Measurements from ENCODE around the gene PRKCE. TPM values are rescaled to one million over a fixed set of nuclear protein-coding genes. Genes with fewer than 3 reads are reported as not detected.

Gene PRKCE
- polyA plus RNA-seq, 4 donors = 7.9 to 9.2 (median 8.5) TPM

DNA sequence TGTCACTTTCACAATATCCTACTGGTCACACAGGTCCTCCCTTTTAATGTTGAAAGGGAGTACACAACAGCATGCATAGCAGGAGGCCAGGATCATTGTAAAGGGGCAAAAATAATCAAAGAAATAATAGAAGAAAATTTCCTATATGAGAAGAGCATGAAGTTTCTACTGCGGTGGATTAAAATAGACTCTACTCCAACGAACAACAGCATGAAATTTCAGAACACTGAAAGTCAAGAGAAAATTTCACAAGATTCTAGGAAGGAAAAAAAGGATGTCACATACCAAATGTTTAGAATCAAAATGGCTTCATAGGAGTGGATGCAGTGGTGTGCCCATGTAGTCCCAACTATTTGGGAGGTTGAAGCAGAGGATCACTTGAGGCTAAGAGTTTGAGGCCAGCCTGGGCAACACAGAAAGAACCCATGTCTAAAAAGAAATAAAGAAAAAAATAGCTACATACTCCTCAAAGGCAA lies 573.7 kb downstream of the PRKCE start:
- DNase-seq (ENCODE audit: low read depth in 4 of 4, low spot score in 2 of 4) = no peak

DNA sequence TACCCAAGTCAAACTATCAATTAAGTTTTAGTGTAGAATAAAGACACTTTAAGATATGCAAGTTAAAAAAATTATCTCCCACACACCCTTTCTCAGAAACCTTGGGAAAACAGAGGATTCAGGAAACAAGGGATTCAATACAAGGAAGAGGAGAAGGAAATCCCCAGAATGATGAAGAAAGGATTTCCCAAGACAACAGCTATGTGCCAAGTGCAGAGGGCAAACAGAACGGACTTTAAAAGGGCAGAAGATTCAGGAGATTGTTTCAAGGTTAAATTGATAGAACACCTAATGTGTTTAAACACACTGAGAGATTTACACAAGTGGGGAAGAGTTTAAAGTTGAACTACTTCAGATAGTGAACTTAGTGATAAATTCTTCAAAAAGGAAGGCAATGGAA lies 574.3 kb downstream of the PRKCE start:
- DNase-seq (ENCODE audit: low read depth in 4 of 4, low spot score in 2 of 4) = no peak

DNA sequence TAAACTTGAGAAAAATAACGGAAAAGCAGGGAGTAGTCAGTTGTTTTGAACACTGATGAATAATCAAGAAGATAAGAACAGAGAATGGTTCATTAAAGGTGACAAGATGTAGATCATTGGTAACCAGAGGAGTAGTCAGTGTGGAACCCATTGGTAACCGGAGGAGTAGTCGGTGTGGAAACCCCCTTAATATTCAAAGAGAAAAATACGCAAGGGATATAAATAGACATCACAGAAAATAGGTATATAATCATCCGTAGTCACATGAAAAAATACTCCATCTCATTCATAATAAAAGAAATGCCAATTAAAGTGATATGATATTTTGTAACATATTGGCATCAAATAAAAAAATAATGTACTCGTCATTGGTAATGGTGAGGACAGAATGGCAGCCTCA lies 575.1 kb downstream of the PRKCE start:
- no peak for DNase-seq (ENCODE audit: low read depth in 4 of 4, low spot score in 2 of 4)

DNA sequence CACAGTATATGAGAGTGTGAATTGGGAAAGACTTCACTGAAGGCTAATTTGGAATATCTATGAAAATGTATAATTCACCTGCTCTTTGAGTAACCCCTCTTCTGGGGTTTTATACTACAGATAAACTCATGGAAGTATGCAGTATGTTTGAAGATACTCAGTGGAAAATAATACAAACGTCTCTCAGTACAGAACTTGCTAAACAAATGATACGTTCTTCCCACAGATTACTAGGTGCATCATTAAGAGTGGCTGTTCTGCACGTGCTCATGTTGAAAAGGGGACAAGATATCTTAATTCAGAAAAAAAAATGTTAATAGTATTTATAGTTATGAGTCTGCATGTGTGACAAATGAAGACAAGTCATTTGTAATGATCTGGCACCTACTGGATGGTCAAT lies 575.5 kb downstream of the PRKCE start:
- DNase-seq (ENCODE audit: low read depth in 4 of 4, low spot score in 2 of 4) = no peak

DNA sequence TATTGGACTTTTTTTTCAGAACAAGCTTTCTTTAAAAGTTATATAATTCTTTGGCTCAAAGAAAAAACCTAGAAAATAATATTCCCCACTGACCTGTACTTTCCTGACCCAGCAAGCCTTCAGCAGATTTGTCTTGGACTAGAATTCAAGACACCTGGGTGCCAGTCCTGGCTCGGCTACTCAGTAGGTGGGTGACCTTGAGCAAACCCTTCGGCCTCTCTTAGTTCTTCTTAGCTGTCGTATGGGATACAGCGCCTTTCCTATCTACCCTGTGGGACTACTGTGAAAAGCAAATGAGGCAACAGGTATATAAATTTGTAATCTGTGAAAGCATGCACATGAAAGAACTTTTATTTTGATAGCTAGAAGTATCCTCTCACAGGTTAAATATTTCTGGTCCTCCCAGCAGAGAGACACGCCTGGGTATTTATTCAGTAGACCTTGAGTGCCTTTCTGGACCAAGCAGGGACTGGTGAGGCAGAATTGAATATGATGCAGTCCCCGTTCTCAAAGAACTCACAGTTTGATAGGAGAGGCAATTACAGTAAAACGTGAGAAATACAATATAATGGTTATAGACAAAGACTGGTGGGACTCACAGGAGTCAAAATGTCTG lies 576.3 kb downstream of the PRKCE start:
- no peak for DNase-seq (ENCODE audit: low read depth in 4 of 4, low spot score in 2 of 4)

DNA sequence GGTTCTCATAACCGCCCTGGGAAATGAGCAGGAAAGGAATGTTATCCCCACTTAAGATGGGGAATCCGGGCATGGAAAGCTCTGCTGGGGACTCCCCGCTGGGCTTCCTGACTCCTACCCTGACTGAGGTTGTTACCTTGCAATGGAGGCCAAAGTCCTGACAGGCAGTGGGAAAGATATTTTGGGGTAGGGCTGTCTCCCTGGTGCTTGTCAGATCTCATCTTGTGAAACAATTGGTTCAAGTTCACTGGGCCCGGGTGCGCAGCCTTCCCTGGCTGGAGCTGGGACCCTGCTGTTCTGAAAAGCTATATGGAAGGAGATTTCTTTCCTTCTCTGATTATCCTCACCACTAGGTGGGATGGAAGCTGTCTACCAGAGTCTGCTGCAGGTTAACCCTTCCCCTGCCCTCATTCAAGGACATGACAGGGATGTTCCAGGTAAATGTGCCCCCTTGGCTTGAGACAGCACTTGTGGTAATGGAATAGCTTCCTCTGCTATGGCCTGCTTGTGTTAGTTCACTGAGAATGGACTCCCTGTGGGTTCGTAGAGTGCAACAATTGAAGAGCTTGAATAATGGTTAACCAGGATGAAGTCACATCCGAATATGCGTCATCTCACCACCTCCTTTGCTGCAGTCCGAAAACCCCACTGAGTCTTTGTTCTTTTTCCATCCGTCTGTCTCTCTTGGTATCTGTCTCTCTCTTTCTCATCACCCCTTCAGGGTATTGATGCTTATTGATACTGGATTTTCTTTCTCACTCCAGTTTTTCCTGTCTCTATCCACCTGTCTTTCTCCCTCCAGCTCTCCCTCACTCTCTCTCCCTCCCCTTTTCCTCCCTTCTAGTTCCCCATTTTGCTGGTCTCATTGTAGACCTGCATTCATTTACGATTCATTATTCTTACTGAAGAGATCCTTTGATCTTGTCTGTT lies 577.9 kb downstream of the PRKCE start:
- no peak for DNase-seq (ENCODE audit: low read depth in 4 of 4, low spot score in 2 of 4)

DNA sequence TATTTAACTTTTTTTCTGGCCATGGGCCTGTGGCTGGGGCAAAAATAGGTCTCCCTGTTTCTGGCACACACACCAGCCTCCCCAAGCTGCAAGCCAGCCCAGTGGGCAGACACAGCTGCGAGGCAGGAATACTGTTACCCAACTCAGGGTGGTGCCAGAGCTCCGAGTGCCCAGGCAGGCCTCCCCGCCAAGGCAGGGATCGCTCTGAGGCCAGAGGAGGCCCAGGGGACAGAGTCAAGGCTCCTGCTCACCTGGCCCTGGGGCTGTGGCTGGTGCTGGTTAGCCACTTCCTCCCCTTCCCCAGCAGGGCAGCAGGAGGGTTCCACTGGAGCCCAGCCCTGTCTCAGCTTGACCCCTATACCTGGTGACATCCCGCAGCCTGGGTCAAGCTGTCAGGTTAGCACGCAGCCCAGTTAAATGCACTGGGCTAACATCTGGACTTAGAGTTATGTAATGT lies 578.7 kb downstream of the PRKCE start:
- DNase-seq (ENCODE audit: low read depth in 4 of 4, low spot score in 2 of 4) = no peak

DNA sequence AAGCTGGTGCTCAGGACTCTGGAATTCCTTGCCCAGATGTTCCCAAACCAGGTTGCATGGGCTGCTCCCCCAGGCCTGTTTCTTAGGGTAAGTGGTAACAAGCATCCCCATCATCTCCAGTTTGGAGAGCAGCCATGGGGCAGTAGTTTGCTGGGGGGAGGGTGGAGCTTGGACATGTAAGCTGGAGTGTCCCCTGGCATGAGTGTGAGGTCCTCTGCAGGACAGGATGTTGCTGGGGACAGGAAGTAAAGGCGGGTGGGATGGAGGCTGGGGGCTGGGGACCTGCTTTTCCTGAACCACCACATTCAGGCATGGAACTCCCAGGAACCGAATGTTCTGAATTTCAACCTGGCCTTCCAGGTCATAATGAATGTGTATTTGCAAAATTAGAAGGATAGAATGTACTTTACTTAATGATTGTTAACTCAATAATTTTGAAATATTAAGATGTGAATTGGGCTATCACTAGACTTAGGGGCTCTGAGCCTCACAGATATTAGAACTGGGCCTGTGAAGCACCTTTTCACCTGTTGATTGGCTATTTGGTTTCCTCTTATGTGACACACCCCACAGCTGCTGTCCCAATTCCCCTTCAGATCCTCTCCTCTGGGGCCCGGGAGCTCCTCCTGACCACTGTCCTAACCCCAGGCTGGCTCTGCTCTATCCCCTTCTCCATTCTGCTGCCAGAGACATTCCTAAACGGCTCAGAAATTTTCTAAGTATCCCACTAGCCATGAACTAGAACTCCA lies 579.4 kb downstream of the PRKCE start:
- DNase-seq (ENCODE audit: low read depth in 4 of 4, low spot score in 2 of 4) = no peak

DNA sequence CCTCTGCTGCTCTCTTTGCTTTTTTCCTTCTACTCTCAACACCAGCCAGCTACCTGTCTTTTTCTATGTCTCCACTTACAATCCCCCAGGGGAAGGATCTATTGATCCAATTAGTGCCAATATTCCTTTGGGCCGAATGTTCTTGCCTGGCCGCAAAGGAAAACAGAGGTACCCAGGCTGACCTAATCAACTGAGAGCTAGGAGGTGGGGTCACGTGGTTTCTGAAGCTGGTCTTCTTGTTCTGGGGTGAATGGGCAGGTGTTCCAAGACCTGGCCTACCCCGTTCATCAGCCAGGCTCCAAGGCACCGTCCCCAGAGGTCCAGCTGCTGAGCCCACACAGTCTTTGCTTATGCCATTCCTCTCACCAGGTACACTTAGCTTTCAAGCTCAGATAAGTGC lies 580.2 kb downstream of the PRKCE start:
- DNase-seq (ENCODE audit: low read depth in 4 of 4, low spot score in 2 of 4) = no peak

DNA sequence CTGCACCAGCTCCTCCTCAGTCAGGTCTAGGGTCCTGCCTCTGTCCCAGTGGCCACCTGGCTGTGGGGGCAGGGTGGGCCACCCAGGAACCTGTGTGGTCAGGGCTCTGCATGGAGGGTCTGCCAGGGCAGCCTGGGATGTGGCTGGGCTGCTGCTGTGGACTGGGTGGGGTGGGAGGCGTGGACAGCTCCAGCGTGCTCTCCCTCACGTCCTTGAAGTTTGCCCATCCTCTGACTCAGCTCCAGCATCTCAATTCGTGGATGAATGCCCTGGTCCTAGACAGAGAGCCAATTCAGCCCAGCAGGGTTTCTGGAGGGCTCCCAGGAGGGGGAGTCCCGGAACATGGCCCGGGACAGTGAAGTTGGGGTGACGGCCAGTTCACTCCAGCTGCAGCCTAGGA lies 581.4 kb downstream of the PRKCE start:
- DNase-seq (ENCODE audit: low read depth in 4 of 4, low spot score in 2 of 4) = no peak

DNA sequence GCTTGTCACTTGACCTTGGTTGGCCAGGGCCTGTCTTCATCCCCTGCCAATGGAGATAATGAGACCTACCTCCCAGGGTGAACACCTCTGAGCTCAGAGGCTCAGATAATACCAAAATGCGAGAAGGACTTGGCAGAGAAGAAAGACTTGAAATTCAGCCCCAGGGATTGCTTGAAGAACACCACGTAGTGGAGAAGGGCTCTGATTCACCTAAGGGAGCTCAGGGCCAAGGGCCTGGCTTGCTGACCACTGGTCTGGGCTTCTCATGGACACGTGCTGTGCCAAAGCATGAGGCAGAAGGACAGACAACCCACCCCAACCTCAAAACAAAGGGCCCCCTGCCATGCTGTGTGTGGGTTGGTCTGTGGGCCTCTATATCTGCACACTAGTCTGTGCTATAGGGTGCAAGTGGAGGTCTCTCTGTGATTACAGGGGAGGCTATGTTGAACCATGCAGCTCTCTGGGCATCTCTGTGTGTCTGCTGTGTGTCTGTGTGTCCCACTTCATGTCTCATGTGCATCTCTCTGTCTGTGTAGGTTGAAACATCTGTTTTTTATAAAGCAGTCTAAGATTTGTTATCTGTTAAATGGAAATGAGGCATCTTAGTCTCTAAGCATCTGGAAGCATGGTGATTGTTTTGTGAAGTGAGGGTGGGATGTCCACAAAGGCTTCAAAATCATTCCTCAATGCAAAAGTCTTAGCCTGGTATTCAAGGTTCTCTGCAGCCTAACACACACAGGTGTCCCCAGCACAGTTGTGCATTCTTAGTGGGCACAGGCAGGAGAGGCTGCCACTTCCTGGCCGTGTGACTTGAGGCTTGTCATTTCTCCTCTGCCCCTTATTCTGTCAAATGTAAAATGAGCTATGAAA lies 584.8 kb downstream of the PRKCE start:
- DNase-seq (ENCODE audit: low read depth in 4 of 4, low spot score in 2 of 4) = no peak

DNA sequence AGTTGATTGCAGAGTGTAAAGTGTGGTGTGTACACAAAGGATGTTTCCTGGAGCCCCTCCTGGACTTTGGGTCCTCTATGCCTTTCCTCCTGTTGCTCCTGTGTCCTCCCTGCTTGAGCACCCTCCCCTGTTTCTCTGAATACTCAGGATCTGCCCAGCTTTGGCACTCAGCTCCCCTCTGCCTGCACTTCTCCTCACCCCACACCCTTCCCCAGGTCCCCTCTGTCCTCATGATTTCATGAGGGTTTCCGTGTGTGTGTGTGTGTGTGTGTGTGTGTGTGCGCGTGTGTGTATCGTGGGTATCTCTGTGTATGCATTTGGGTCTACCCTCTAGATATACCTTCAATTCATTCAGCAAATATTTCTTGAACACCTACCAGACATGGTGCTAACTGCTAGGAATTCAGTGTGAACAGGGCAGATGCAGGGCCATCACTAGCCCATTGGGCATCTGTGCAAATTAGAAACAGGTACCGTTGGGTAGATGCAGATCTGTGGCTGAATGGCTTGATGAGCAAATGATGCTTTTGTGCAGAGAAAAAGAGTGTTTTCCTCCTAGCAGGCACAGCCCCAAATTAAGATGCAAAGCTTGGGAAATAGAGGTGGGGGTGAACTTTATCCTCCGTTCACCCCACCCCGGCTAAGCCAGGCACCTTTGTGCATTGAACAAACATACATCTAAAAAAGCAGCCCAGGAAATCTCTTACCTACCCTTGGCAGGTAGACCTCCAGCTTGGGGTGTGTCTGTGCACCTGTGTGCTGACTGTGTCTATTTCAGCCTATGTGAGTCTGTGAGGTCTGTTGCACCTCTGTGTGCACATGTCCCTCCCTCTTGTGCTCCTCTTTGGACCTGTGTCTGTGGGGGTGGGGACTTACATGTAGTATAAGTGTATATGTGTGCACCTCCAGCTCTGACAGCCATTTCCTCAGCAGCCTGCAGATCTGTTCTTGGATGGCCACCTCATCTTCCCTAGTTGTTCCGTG lies 585.7 kb downstream of the PRKCE start:
- DNase-seq (ENCODE audit: low read depth in 4 of 4, low spot score in 2 of 4) = no peak

Other genes starting within 250 kb of the PRKCE start
- gene SRBD1, start 40.4 kb upstream of the PRKCE start, polyA plus RNA-seq (ENCODE audit: insufficient read length in 4 of 4) = 10 to 100 TPM; 21.2 to 25.9 (median 22.8) TPM

All from left renal cortex interstitium (tissue), 4 donors.